HG03521 (cell line): ENCODE measurements around the gene ZMAT3.
A peak's percentile ranks its signal among the peaks of the same experiment; 100 is the strongest.

Experiments
- ATAC-seq: cut with Tn5 transposase; IDR thresholded peaks from one replicate; pipeline ENCODE4 v1.9.1; 2021; ENCODE audit warnings: mild to moderate bottlenecking, moderate library complexity; ENCODE audit not compliant: unreplicated experiment

ZMAT3 gene

GRCh38 chr3:179027326-179027900, 44.2 kb downstream of the ZMAT3 start:
- ATAC-seq = no peak

DNA sequence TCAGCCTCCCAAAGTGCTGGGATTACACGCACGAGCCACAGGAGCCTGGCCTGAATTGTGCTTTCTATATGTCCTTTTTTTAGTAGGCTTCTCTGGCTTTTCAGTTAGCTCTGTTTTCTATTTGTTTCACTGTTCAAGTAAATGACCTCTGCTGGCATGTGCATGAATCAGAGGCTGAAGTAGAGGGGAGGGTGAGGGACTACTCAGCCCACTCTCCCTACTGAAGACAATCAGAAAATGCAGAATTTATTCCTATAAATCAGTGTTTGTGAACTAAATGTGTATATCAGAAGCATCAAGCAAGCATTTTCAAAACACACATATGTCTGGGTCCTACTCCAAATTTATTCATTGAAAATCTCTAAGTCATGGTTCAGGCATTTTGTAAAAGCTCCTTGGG, 45.0 kb downstream of the ZMAT3 start:
- ATAC-seq = no peak

DNA sequence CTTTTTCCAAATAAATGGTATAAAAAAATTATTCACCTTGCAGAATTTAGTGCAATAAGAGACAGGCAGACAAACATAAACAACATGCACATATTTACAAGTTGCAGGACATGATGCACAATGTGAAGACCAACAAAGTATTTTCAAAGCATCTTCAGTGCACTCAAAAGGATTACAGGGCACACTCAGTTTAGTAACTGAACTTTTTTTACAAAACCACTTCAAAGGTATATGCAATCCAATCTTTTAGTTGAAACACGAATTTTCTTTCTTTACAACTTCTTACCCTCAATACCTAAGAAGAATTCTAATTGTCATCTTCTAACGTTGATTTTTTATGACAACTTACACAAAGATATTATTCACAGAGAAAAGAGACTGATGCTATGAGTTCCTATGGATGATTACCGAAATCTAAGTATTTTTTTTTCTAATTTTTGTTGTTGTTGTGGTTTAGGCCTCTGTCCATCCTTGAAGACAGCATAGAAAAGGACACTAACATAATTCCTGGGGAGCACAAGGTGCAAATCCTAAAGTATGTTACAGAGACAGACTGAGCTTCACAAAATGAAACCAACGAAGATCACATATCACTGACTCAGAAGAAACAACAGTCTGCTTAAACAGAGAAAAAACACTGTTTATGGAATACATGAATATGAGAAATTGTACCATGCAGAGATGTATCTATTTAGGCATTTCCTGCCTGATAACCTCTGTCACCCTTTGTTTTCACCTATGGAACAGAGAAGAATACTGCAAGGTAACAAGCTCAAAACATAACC, 50.3 kb downstream of the ZMAT3 start:
- no peak for ATAC-seq

DNA sequence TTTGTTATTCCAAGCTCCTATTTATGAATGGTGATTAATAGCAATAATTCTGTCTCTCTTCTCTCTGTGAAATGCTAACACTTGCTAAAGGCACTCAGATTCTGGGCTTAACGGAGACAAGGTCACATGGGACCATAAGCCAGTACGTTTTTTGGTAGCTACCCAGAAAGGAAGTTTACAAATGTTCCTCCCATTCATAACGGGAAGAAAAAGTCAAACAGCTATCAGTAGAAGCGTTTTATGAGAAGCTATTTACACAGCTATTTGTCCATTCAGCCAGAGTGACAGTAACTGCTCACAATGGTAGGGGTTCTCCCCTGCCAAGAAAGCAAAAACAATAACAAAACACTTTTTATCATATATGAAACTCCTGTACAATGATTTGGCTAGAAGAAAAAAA, 51.5 kb downstream of the ZMAT3 start:
- ATAC-seq = no peak

- no peak for ATAC-seq
Observed at GRCh38 chr3:179018808-179019207, 52.8 kb downstream of the ZMAT3 start.

DNA sequence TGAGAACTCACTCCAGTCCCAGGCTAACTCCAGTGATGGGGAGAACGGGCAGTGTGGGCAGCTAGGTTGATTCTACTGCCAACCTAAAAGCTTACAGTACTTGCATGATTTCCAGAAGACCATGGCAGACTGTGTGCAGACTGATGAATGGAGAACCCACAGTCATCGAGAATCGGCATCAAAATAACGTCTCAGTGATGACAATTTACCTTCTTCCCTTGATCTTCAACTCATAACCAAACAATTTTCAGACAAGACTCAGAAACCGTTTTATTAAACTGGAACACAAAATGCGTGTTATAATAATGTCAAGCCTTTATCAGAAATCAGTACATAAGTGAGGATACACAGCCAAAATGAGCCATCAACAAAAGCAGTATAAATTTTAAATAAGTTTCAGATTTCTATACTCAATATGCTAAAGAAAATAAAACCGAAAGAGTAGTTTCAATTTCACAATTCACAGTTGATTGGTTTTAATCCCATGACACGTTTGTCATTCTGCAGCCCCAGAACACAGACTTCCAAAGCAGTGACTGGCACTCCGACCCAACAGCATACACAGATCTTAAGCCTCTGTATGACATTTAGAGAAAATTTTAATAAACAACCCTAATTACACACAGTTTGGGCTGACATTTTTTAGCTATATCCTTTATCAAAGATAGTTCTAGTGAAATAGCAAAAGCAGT, 54.5 kb downstream of the ZMAT3 start:
- peak; percentile 62 for ATAC-seq

GRCh38 chr3:179015551-179016020, 56.0 kb downstream of the ZMAT3 start:
- ATAC-seq = peak; percentile 64

- no peak for ATAC-seq
Observed at GRCh38 chr3:179005706-179006105, 65.9 kb downstream of the ZMAT3 start.

DNA sequence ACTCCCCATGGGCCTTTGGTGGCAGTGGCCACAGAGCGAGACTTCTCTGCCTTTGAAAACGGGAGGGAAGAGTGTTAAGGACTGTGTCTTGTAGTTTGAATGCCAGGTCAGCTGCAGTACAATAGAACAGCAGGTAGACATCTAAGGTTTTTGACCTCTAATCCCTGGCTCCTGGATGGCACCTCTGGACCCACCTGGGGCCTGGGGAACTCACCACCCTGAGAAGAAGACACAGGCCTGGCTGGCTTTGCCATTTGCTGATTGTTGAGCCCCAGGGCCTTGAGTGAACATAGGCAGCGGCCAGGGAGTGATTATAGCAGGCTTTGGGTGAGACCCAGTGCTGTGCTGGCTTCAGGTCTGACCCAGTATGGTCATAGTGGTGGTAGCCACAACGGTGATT, 66.4 kb downstream of the ZMAT3 start:
- ATAC-seq = no peak

DNA sequence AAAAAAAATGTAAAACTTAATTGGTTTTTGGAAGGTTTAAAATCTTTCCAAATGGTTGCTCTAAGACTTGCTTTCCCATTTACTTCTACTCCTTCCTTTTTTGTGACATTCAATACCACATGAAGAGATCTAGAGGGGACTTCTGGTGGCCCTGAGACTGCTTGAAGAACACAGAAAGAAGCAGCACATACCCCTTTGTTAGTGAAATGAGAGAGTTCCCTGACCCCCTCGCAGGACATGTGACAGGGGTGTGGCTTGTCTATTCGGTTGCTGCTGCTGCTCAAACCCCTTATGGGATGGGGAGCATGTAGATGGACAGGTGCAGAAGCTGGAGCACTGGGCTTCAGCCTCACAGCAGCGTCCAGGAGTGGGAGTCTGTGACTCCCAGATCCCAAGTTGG, 71.0 kb downstream of the ZMAT3 start:
- ATAC-seq = no peak

DNA sequence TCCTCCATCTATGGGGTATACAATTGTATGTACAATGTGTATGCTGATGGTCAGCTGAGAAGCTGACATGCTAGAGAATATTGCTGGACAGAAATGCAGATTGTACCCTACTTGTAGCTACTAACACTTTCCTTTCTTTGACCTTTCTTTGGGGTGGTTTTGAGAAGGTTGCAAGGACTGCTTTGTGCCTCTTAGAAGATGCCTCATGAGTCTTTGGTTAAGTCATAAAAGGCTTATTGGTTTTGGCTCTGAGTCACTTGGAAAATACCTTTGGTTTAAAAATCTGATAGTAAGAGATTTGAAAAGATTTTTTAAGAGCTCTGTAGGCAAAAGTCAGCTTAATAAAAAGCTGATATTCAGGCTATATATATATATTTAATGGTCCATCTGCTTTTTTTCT, 71.5 kb downstream of the ZMAT3 start:
- ATAC-seq = no peak

DNA sequence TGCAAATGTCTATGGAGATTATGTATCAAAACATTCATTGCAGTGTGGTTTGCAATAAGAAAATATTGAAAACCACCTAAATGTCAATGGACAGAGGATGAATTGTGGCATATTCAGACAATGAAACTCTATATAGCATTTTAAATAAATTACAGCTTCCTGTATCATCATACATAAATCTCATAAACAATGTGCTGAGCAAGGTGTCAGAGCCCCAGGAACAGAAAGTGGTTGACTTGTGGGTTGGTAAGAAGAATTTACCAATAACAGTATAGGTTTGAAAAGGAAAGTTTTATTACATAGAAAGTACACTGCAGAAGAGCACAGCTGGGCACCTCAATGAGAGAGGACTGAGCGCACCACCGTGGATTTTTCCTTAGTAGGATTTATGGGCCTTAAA, 75.2 kb downstream of the ZMAT3 start:
- ATAC-seq = no peak

DNA sequence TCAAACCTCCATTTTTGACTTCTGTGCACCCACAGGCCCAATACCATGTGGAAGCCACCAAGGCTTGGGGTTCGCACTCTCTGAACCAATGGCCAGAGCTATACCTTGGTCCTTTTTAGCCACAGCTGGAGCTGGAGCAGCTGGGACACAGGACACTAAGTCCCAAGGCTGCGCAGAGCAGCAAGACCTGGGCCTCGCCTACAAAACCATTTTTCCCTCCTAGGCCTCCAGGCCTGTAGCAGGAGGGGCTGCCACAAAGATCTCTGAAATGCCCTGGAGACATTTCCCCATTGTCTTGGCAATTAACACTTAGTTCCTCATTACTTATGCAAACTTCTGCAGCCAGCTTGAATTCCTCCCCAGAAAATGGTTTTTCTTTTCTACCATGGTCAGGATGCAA, 81.3 kb downstream of the ZMAT3 start:
- ATAC-seq = no peak

DNA sequence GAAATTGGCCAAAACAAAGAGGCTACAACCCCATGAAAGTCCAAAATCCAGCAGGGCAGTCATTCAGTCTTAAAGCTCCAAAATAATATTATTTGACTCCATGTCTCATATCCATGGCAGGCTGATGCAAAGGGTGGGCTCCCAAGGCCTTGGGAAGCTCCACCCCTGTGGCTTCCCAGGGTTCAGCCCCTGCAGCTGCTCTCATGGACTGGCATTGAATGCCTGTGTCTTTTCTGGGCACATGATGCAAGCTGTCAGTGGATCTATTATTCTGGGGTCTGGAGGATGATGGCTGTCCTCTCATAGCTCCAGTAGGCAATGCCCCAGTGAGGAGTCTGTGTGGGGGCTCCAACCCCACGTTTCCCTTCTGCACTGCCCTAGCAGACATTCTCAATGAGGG, 81.8 kb downstream of the ZMAT3 start:
- ATAC-seq = no peak

- ATAC-seq = no peak
Observed at GRCh38 chr3:178987745-178988144, 83.9 kb downstream of the ZMAT3 start.

- ATAC-seq = no peak
Observed at GRCh38 chr3:178986456-178986855, 85.2 kb downstream of the ZMAT3 start.

DNA sequence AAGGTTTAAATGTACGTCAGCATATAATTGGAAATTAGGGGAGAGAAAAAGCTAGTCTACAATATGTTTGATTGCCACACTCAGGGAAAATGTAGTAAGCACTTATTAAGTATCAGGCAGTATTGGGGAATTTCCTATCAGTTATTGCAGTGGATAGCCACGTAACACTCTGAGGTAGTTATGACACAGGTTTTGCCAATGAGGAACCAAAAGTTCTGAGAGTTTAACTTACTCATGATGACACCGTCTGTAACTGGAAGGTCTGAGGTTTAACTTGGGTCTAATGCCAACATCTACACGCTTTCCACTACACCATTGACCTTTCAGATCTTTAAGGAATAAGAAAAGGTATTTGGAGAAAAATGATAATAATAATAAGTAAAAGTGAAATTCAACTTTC, 89.5 kb downstream of the ZMAT3 start:
- ATAC-seq = no peak

DNA sequence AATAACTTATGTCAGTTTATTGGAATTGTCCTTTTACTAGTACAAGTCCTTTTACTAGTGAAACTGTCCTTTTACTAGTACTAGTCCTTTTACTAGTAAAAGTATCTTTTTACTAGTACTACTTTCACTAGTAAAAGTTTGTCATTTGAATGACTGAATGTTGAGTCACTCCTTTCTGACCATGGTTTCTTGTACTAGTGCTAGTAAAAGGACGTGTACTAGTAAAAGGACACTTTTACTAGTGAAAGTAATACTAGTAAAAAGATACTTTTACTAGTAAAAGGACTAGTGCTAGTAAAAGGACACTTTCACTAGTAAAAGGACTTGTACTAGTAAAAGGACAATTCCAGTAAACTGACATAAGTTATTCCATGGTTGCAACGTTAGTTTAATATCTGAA, 96.3 kb downstream of the ZMAT3 start:
- ATAC-seq = no peak

- no peak for ATAC-seq
Observed at GRCh38 chr3:178971614-178972013, 100.0 kb downstream of the ZMAT3 start.

- peak; percentile 93 for ATAC-seq
Observed at GRCh38 chr3:178969004-178969700, 102.5 kb downstream of the ZMAT3 start.
